Testis (tissue), 3 donors: ENCODE data around the gene CXCL10. TPM values are rescaled to one million over a fixed set of nuclear protein-coding genes. Genes with fewer than 3 reads are reported as not detected.
"Not testable (repeated sequence)": the region's sequence is repeated elsewhere in the genome, so short reads cannot be mapped to it uniquely, and the experiment has no call there.

Experiments used
- DNase-seq: peaks from one replicate; pipeline ENCODE4 v3.0.0-alpha.2; 2019
- H3K27ac ChIP-seq, 2 donors: fragments of 200-600 bp; sonication (generic); one replicate each; pipeline ENCODE4 v1.5.1; 2019
- H3K27me3 ChIP-seq: fragments of 200-600 bp; sonication (generic); one replicate; pipeline ENCODE4 v1.5.1; 2019
- H3K36me3 ChIP-seq: fragments of 200-600 bp; sonication (generic); one replicate; pipeline ENCODE4 v1.5.1; 2017; ENCODE audit warnings: low read depth; ENCODE audit errors: missing control alignments
- H3K4me1 ChIP-seq: fragments of 200-600 bp; sonication (generic); one replicate; pipeline ENCODE4 v1.5.1; 2019
- H3K4me3 ChIP-seq, 2 donors: fragments of 200-600 bp; sonication (generic); one replicate each; pipeline ENCODE4 v1.5.1; 2017 to 2019
- H3K9me3 ChIP-seq: fragments of 200-600 bp; sonication (generic); one replicate; pipeline ENCODE4 v1.5.1; 2017
- CTCF ChIP-seq, 3 experiments: fragments of 450-650 bp in 2 of 3; fragments of 200-600 bp in 1 of 3; sonication (generic) in 1 of 3; IDR thresholded peaks; one replicate each; pipeline ENCODE4 v1.5.1; 2016 to 2019; ENCODE audit warnings: antibody characterized with exemption in 3 of 3, mild to moderate bottlenecking in 2 of 3, moderate library complexity in 1 of 3
- POLR2A ChIP-seq: fragments of 450-650 bp; IDR thresholded peaks from one replicate; pipeline ENCODE4 v1.6.1; 2017; ENCODE audit warnings: antibody characterized with exemption, mild to moderate bottlenecking, moderate library complexity
- WGBS, 2 donors: methylation state at CpG; one replicate each; pipeline ENCODE4 v1.1.5; 2018; 5-methylcytosine and 5-hydroxymethylcytosine counted together
- intact Hi-C: fragments of 100-400 bp; cut with DNase I; formaldehyde crosslinking; loops from one replicate; pipeline ENCODE4 v1.15.1; 2023; ENCODE audit warnings: low total_unique reads
- polyA plus RNA-seq: library from polyadenylated mRNA; stranded (reverse); fragments of 350-450 nt; fragmentation: Illumina TruSeq; extraction: RNeasy Lipid Tissue Mini Kit (QIAGEN cat#74804); gene quantifications from one replicate; pipeline ENCODE4 v1.2.3, GENCODE V29; 2014; ENCODE audit warnings: low read depth, low replicate concordance; ENCODE audit not compliant: insufficient read depth
- total RNA-seq, 2 donors: library from RNA; depleted of rRNA; stranded (reverse); fragments of >200 nt; gene quantifications; one replicate each; pipeline ENCODE4 v1.2.3, GENCODE V29; 2016

CXCL10 gene
- total and polyA plus RNA-seq, 3 donors from 2014 or later: 5.9 TPM; not detected in 2

- WGBS, 2 donors: 65 to 68% methylated on average over 2 of the region's 2 CpGs
- no peak overlapping the region for H3K4me3 ChIP-seq
- DNase-seq: no peak
- no peak overlapping the region for H3K27ac ChIP-seq
- H3K9me3 ChIP-seq: no peaks in the 10 kb centered on the region
- H3K27me3 ChIP-seq: no peaks in the 10 kb centered on the region
- H3K4me1 ChIP-seq: no peaks in the 10 kb centered on the region
- TF ChIP-seq POLR2A (no peak), CTCF (IDR thresholded peaks at IDR 0.05) (no peak)
- no peaks in the 10 kb centered on the region for H3K36me3 ChIP-seq
- intact Hi-C loops: no loop called here
Observed at GRCh38 chr4:76055421-76055820, 32.1 kb upstream of the CXCL10 start.

GRCh38 chr4:76055016-76055415 is 31.7 kb upstream of the CXCL10 start:
- Histone ChIP-seq H3K36me3 (no peaks in the 10 kb centered on the region), H3K27me3 (no peaks in the 10 kb centered on the region), H3K4me3 (no peak overlapping the region), H3K27ac (no peak overlapping the region), H3K4me1 (no peaks in the 10 kb centered on the region), H3K9me3 (no peaks in the 10 kb centered on the region)
- intact Hi-C loops: no loop called here
- 82 to 91% methylated on average over 2 of the region's 2 CpGs for WGBS, 2 donors
- no peak for DNase-seq
- TF ChIP-seq CTCF (IDR thresholded peaks at IDR 0.05): no peak
- no peak for TF ChIP-seq POLR2A

GRCh38 chr4:76053730-76054129 is 30.4 kb upstream of the CXCL10 start:
- Histone ChIP-seq H3K27ac (no peak overlapping the region), H3K4me3 (no peak overlapping the region), H3K4me1 (no peaks in the 10 kb centered on the region), H3K27me3 (no peaks in the 10 kb centered on the region), H3K36me3 (no peaks in the 10 kb centered on the region), H3K9me3 (no peaks in the 10 kb centered on the region)
- DNase-seq: no peak
- 29 to 50% methylated on average over 4 of the region's 4 CpGs for WGBS, 2 donors
- intact Hi-C loops: no loop called here
- TF ChIP-seq POLR2A: no peak
- TF ChIP-seq CTCF (IDR thresholded peaks at IDR 0.05): no peak

- H3K9me3 ChIP-seq, DNase-seq, intact Hi-C loops, H3K27me3 ChIP-seq, H3K36me3 ChIP-seq, H3K27ac ChIP-seq, H3K4me1 ChIP-seq, H3K4me3 ChIP-seq: not testable (repeated sequence)
- WGBS, 2 donors: 85 to 93% methylated on average over 8 to 19 of the region's 27 CpGs
Observed at GRCh38 chr4:76050560-76051050, 27.3 kb upstream of the CXCL10 start.

GRCh38 chr4:76049860-76050416 is 26.6 kb upstream of the CXCL10 start:
- H3K9me3 ChIP-seq, H3K36me3 ChIP-seq, intact Hi-C loops, H3K27ac ChIP-seq, H3K4me3 ChIP-seq, DNase-seq, H3K4me1 ChIP-seq, H3K27me3 ChIP-seq: not testable (repeated sequence)
- WGBS, 2 donors: 82 to 90% methylated on average over 15 to 17 of the region's 17 CpGs

- intact Hi-C loops, H3K4me1 ChIP-seq, H3K27me3 ChIP-seq, H3K4me3 ChIP-seq, H3K27ac ChIP-seq, H3K36me3 ChIP-seq, DNase-seq, H3K9me3 ChIP-seq: not testable (repeated sequence)
- 85% methylated on average over 4 of the region's 4 CpGs for WGBS, 2 donors
Observed at GRCh38 chr4:76044686-76045085, 21.4 kb upstream of the CXCL10 start.

- H3K27me3 ChIP-seq, H3K9me3 ChIP-seq, H3K4me3 ChIP-seq, DNase-seq, H3K27ac ChIP-seq, H3K36me3 ChIP-seq, H3K4me1 ChIP-seq, intact Hi-C loops: not testable (repeated sequence)
- 90 to 95% methylated on average over 2 to 16 of the region's 18 CpGs for WGBS, 2 donors
Observed at GRCh38 chr4:76043306-76043705, 20.0 kb upstream of the CXCL10 start.

GRCh38 chr4:76042241-76042998 is 19.1 kb upstream of the CXCL10 start:
- H3K27me3 ChIP-seq, H3K9me3 ChIP-seq, H3K4me3 ChIP-seq, intact Hi-C loops, H3K36me3 ChIP-seq, H3K4me1 ChIP-seq, H3K27ac ChIP-seq: not testable (repeated sequence)
- peak; percentile 57 for DNase-seq
- 81 to 86% methylated on average over 15 to 18 of the region's 18 CpGs for WGBS, 2 donors
